Neural cell (in vitro differentiated cells): Measurements from ENCODE around the gene STOML3.

ENCODE experiments used
- CTCF ChIP-seq: fragments of 450-650 bp; IDR thresholded peaks from 2 replicates; pipeline ENCODE4 v1.5.1; 2014; ENCODE audit warnings: antibody characterized with exemption, mild to moderate bottlenecking, moderate library complexity; ENCODE audit not compliant: poor library complexity, severe bottlenecking
- EP300 ChIP-seq: fragments of 450-650 bp; conservative IDR thresholded peaks from 2 replicates; pipeline ENCODE4 v1.6.1; 2014; ENCODE audit warnings: antibody characterized with exemption, mild to moderate bottlenecking, moderate library complexity; ENCODE audit not compliant: poor library complexity, severe bottlenecking
- MXI1 ChIP-seq: fragments of 450-650 bp; conservative IDR thresholded peaks from 2 replicates; pipeline ENCODE4 v1.6.1; 2014; ENCODE audit warnings: antibody characterized with exemption, mild to moderate bottlenecking; ENCODE audit not compliant: poor library complexity, severe bottlenecking
- POLR2AphosphoS5 ChIP-seq: IDR thresholded peaks from 2 replicates; pipeline ENCODE4 v1.6.1; 2012

GRCh38 chr13:38943231-38943630, 47.4 kb downstream of the STOML3 start:
- TF ChIP-seq POLR2AphosphoS5 (no peak), EP300 (no peak), MXI1 (no peak), CTCF (no peak)
